GM18870 (cell line): ENCODE data around the gene PAX9.
"Not testable (repeated sequence)": the region's sequence is repeated elsewhere in the genome, so short reads cannot be mapped to it uniquely, and the experiment has no call there.

ENCODE experiments used
- ATAC-seq: cut with Tn5 transposase; IDR thresholded peaks from one replicate; pipeline ENCODE4 v1.9.1; 2021; ENCODE audit warnings: moderate library complexity; ENCODE audit not compliant: unreplicated experiment

PAX9 gene

DNA sequence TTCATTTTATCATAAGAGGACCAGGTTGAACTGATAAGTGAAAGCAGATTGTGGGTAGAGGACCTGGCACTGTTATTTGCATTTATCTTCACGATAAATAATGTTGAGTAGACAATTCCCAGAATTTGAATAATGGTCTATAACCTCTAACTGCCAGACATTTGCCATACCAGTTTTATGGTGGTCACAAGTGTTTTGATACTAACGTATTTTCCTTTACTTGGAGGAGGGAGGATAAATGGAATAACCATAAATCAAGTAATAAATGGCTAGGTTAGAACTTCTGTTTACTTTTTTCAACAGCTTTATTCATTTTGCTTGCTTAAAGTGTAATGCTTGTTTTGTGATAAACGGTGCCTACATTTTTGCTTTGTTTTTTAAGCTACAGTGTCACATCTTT, 9.5 kb downstream of the PAX9 start:
- ATAC-seq = no peak

DNA sequence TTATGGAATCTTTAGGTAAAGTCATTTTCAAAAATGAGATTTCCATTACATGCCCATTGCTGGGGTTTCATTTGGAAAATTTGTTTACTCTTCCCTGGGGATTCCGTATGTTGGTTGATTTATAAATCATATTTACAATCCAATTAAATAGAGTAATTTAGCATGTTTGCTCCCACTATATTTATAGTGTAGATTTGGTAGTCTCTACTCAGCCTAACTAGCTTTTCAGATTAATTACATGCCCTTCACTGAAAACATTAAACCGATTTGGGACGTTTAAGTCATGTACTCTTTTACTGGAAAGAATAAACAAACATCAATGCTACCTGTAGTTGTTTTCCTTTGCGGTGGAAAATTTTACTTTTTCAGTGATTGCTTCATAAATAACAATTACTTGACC, 10.4 kb downstream of the PAX9 start:
- ATAC-seq = no peak

DNA sequence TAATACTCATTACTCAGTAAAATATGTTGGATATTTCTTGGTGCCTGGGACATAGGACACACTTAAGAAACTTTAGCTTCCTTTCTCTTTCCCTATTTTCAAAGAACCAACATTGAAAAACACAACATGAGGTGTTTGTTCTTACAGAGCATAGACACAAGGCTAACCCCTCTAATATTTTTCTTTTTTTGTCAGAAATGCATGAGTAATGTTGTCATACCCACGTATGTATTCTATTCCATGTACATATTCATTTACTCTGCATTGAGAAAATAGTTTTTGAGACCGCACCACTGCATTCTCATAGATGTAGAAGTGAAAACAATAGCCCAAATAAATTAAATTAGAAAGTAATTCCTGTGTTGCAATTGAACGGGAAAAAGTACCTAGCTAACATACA, 13.0 kb downstream of the PAX9 start:
- no peak for ATAC-seq

DNA sequence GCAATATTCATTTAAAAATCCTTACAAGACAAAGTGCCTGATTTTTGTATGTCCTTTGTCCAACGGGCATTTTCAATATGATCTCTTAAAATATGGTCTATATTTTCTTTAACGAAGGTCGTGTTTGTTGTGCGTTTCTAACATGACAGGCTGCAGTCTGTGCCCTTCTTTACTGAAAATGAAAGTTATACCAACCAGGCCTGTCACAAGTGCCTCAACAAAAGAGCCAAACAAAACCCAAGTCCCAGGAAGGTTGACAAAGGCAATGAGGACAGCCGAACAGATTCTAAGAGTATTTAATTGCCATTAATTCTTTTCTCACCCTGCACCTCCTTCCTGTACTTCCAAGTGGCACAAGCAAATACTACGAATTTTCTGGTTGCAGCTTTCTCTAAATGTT, 13.9 kb downstream of the PAX9 start:
- no peak for ATAC-seq

DNA sequence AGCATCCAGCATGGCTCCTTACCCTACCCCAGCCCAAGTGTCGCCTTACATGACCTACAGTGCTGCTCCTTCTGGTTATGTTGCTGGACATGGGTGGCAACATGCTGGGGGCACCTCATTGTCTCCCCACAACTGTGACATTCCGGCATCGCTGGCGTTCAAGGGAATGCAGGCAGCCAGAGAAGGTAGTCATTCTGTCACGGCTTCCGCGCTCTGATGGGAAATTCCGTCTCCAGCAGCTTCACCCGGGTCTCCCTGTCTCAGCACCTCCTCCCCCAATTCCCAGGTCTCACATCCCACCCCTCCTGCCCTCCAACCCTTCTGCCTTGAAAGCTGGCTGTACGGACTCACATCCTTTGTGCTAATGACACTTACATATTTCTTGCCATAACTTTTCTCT, 14.6 kb downstream of the PAX9 start:
- no peak for ATAC-seq

DNA sequence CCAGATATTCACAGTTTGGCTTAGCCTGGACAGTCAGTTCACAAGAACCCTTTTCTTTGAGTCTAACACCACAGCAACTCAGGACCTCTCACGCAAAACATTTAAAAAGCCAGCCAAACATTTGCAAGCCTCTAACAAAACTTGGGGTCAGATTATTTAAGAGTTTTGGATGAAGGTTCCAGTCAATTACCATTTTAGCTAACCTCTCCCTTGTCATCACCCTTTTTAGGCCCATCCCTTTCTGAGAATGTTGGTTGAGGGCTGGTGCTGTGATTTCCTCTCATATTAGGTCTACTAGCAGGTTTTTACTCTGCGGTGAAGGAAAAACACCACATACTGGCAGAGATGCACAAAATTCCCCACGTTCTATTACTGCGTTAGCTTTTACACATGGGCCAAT, 20.7 kb downstream of the PAX9 start:
- no peak for ATAC-seq

DNA sequence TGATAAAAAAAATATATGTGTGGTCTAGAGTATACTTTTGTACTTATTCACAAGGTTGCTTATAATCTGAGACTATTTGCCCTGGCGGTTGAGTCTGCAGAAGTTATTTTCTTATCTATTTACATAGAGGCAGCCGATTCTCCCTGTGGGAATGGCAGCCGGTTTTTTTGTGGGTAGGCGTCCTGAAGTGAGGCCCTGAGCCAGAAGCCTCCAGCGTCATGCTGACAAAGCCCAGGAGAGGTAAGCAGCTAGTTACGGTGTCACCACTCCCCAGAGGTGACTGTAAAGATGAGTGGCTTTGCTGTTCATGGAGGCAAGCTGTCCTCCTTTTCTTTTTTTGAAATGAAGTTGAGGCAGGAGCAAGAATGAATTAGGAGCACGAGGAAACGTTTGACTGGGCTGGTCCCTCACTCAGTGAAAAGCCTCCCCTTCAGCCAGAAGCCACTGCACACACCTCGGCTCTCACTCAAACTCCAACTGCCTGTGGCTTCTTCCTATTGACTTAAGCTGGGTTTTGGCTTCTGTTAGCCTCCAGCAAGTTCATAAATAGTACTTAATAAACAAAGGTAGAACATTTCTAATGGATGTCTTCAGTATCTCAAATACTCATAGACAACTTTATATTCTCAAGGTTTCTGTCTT, 21.5 kb downstream of the PAX9 start:
- ATAC-seq = no peak

DNA sequence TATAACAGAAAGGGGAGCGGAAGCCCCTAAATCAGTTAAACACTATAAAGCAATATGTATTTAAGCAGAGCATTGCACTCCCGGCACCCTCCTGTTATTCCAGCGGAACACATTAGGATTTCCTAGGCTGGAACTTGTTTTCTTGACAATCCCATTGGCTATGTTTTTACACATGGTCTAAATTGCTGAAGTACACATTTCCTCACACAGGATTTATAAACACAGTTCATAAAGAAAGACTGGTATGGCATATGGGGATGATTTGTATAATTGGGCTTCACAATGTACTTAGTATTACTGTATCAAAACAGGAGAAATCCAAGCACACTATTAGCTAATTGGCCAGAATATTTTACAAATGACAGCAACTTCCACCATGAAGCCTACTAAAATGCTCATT, 23.3 kb downstream of the PAX9 start:
- ATAC-seq = no peak

DNA sequence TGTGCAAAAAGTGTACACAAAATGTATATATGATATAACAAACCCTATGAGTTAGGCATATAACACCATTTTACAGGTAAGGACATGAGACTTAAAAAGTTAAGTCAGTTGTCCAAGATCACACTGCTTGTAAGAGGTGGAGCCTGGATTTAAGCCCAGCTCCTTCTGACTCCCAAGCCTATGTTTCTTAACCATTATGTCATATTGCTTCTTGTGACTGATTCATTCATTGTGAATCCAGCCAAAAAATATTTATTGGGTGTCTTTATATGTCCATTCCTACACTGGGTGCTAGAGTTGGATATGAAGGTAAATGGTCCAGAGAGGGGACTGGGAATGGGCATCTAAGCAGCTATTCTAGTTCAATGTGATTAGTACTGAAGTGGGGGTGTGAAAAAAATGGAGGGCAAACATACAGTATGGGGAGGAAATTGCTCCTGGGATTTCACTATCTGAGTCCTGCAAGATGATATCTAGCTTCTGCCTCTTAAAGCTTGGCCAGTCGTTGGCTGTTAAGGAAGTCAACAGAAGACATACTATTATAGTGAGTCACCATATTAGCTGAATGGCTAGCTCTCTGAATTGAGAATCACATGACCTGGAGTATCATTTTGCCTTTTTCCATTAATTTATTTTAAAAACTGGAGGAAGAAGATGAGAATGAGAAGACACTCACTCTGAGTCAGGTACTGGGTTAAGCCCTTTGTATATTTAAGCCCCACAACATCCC, 28.8 kb downstream of the PAX9 start:
- ATAC-seq = no peak

DNA sequence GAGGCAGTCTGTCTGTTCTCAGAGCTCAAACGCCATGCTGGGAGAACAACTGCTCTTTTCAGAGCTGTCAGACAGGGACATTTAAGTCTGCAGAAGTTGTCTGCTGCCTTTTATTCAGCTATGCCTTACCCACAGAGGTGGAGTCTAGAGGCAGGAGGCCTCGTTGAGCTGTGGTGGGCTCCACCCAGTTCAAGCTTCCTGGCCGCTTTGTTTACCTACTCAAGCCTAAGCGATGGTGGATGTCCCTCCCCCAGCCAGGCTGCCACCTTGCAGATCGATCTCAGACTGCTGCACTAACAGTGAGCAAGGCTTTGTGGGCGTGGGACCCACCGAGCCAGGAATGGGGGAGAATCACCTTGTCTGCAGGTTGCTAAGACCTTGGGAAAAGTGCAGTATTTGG, 37.8 kb downstream of the PAX9 start:
- not testable (repeated sequence) for ATAC-seq

DNA sequence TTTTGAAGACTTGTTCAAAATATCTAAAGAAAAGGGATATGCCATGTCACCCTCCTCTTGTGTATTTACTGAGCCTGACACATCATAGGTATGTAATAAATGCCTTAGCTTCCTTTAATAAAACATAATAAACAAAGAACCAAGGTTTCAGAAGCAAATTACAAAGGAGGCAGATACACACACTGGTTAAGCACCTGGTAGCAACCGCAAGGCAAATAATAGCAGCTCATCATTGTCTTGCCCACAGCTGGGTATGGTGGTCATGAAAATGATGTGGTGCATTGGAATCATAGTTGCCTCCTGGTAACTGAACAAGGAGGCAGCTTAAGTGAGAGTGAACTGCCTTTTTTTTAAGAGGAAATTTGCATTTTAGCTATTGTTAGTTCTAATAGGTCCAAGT, 39.0 kb downstream of the PAX9 start:
- ATAC-seq = no peak

DNA sequence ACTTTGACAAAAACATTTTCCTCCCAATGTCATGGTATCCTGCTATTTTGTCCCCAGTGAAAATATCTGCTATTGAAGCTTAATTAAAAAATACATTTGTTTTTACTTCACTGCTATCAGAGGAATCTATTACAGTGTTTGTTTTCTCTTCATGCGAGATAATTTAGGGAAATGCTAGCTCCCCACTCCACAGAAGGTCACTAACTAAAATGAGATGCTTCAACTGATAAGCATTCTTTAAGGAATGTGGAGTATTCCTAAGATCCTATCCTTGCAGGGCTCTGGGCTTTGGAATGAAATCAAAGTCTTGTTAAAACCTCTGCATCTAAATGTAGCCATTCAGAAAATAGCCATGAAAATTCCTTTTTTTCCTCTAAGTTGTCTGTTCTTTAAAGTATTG, 39.5 kb downstream of the PAX9 start:
- no peak for ATAC-seq

DNA sequence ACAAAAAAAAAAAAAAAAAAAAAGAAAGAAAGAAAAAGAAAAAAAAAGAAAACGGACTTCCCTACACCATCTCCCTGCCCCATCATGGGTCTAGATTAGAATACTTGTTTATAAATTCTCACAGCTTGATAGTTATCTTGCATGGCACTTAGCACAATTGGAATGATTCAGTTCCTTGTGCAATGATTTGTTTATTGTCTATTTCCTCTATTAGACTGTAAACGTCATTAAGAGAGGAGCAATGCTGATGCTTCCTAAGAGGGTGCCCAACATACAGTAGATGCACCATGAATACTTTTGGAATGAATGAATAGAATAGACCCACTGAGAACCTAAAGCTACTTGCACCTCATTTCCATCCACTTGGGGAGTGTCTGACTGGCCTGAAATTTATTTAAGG, 40.8 kb downstream of the PAX9 start:
- no peak for ATAC-seq

DNA sequence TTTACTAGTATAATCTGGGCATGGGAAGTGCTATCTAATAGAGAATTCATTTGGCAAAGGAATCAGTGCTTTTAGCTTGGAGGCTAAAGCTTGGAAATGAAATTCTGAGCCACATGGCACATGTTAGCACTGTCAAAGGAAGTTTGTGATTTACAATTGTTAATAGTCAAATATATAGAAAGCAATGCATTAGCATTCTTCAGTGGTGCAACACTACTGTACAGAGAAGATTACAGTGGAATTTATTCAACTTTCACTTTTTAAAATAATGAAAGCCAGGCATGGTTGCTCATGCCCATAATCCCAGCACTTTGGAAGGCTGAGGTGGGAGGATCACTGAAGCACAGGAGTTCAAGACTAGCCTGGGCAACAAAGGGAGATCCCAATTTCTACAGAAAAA, 45.9 kb downstream of the PAX9 start:
- ATAC-seq = no peak

DNA sequence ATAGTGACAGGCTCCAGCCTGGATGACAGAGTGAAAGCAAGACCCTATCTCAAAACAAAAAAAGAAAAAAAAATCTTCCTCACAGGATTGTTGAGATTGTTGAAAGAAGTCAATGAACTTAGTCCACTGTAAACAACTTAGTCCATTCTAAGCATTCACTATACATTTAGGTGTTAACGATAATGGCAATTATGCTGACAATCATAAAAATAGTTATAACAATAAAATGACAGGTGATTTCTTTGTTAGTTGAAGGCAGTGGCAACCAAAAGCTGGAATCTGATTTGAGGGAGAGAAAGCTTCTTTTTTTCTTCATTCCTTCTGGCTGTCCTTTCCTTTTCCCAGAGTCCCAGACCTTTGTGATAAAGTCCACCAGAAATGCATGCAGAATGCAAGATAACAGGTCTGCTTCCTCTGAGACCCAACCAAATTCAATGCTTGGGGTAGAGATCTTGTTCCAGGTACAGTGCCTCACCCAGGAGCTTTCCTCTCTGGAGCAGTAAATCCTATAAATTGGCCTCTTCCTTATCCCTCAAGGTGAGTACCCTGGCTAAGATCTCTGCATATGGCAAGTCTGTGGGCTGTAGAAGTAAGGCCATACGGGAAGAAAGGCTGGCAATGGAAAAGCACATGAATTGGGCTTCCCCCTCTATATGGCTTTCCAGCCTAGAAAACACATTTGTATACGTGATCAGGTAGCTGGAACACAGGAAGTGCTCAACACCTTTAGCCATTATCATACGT, 52.5 kb downstream of the PAX9 start:
- ATAC-seq = no peak

DNA sequence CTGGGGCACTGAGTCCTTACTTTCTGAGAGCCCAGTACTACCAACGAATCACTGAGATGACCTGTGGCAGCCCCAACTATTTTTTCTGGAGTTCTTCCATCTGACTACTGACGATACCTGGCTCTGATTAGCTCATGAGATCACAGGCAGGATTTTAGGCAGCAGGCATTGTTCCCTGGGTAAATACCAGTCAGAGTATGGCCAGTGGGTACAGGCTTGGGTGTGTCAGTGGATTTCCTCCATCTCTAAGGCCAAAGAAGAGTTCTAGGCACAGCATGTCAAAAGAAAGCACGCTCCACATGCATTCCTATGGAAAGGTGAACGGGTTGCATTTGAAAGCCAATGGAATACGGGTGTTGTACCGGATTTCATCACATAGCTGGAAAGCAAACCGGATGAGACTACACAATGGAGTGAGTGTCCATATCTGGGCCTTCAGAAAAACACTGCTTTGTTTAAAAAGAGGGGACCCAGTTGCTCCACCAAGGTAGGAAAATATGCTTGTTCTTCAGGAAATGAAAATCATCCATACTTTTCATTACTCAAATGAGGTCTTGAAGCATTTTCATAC, 55.0 kb downstream of the PAX9 start:
- no peak for ATAC-seq

DNA sequence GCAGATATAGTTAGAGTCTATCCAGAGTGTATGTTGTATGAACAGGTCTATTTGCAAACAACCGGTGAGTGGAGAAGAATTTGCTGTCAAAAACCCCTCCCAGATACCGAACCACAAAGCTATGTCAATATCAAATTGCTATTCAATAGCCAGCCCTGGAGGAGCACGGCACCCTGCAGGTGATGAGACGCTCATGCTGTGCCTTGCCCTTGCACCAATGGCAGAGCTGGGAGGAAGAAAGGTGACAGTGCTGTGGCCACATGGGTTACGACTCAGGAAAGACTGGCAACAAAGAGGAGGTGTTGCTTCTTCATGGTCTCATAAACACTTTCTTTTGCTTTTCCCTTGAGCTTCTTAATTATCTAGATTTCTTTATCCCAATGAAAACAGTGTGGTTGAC, 55.7 kb downstream of the PAX9 start:
- no peak for ATAC-seq

DNA sequence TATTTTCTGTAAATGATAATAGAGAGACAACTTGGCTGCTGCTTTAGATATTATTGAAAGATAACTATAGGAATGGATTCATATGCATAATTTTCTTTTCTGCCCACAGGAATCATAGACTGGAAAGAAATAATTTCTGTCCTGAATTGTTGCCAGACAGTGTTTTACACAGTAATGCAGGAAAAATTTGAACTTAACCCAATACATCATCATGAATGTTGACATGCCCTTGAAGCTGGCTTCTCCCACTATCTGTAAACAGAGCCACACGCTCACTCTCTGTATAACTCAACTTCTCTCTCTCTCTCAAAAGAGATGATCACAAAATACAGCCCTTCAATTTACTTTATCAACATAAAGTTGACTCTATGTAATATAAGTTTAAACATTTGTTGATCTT, 56.6 kb downstream of the PAX9 start:
- no peak for ATAC-seq

DNA sequence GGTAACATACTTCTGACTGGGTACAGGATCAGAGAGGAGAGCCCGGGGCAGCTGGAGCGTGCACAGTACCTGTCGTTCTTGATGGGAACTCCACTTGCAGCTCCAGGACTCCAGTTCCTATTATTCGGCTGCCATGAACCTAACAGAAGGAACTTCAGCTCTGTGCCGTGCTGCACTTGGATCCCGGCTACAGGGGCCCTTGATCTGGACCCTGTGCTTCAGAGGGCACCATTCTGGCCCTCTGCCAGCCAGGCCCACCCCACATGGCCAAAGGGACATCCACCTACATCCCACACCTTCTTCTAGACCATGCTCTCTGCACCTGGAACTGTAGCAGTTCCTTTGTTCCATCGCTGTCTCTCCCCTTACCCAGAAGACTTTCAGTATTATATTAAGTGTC, 58.2 kb downstream of the PAX9 start:
- ATAC-seq = no peak

DNA sequence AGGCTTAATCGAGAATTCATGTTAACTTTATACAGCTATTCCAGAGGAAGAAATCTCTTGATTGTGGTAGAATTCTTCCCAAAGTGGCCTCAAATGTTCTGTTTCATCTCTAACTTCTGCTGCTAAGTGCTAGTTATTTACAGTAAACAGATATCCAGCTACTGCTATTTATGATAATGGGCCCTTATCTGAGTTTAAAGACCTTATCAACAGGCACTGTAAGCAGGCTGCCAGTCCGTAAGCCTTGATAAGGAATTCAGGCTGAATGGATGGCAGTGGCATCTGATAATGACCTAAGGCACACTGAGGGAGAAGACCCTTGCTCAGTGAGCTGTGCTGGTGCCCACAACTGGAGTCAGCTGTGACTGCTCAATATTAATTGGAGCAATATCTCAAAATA, 59.0 kb downstream of the PAX9 start:
- ATAC-seq = no peak

DNA sequence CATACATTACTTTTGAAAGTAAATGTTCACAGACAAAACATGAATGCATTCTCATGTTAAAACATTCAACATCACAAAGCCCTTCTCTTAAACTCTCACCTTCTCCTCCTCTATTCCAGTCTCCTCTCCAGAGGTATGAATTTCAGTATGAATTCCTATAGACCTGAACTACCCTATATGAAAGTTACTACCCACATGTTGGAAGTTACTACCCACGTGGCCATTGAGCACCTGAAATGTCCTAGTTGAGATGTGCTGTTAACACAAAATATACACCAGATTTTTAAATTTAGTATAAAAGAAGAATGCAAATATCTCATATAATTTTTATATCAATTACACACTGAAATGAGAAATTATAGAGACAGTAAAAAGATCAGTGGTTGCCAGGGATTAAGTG, 60.2 kb downstream of the PAX9 start:
- ATAC-seq = no peak

DNA sequence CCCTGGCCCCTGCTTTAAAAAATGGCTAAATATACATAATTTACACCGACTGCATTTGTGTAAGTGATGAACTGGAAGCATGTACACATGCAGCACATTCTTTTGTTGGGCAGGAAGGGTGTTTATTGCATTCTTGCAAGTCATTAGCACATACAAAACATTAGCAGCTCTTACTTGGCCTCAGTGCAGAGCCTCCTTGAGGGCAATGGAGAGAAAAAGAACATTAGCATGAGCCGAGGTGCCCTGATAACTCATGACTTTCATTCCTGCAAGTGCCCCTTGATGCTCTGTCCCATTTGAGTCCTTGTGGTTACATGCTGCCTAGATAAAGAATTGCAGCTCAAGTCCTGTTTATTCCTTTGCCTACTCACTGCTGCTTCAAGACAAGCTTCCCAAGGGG, 61.9 kb downstream of the PAX9 start:
- no peak for ATAC-seq
